ENCODE measurements around the gene CNOT2. TPM values are rescaled to one million over a fixed set of nuclear protein-coding genes. Genes with fewer than 3 reads are reported as not detected.
A peak's percentile ranks its signal among the peaks of the same experiment; 100 is the strongest.

The CNOT2 gene
- total and polyA plus RNA-seq, 4 experiments from 2014 or later = 93.5 to 121 (median 117) TPM

DNA sequence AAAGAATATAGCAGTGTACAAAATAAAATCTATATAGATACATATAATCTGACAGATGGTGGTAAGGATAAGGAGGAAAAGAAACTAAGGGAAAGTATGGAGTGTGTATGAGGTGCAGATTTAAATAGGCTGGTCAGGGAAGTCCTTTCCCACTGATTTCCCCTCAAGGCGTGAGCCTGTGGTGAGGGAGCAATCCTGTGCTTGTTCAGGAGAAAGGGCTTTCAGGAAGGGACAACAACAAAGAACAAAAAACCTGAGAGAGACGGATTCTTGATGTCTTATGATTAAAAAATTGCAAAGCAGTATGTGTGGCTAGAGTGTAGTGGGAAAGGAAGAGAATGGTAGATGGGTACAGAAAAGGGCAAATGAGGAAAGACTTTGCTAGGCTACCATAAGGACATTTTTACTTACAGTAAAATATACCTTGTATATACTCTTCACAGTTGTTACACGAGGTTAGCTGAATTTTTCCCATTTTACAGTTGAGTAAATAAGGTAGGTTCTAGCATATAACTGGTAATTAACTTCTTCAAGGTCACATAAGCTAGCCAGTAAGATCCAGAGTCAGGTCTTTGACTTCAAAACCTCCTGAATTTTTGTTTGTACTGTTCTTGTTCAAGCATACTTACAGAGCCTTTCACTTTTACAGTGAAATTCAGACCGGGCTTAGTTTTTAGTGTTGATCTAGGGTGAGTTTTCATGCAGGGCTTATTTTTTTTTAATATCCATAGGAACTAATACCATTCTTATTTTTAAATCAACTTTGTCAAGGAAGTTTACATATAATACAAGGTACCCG, 15.6 kb downstream of the CNOT2 start:
- Histone ChIP-seq H3K4me1 (ENCODE audit: insufficient read depth, low read length) (peaks cover 69% of the 10 kb centered on the region), H3K27ac (ENCODE audit: low read depth, low read length) (no peak overlapping the region), H3K4me3 (ENCODE audit: low read length in 2 of 2) (no peak overlapping the region), H3K27me3 (ENCODE audit: insufficient read depth, low read length) (no peaks in the 10 kb centered on the region), H3K36me3 (ENCODE audit: insufficient read depth, low read length) (no peaks in the 10 kb centered on the region), H3K9me3 (ENCODE audit: control insufficient read depth in 1 of 2, low read length in 2 of 2) (no peaks in the 10 kb centered on the region)
- no peak for DNase-seq
- intact Hi-C loops (cut with micrococcal nuclease) = no loop called here
- peaks cover 51 to 90% (median 70%) of the 10 kb centered on the region in 4 donors for H3K4me1 Mint-ChIP-seq
- H3K4me3 Mint-ChIP-seq = peak overlapping the region in 3 of 8 donors; percentile 2 to 30 (median 2)
- ChIA-PET CTCF (ENCODE audit: partially characterized antibody) (no interaction called here), POLR2A (ENCODE audit: partially characterized antibody) (interaction anchor here (1.3 kb wide), 1 partner anchor 15 kb away, joined by 3 read pairs; no protein-coding TSS in a partner anchor)
- peaks cover 0 to 7% (median 0%) of the 10 kb centered on the region in 8 donors for H3K9me3 Mint-ChIP-seq
- no peaks in the 10 kb centered on the region for H3K27me3 Mint-ChIP-seq
- H3K27ac Mint-ChIP-seq = peak overlapping the region in 3 of 7 donors; percentile 15 to 29 (median 24)
- H3K36me3 Mint-ChIP-seq = peaks cover 13 to 30% of the 10 kb centered on the region in 2 donors

DNA sequence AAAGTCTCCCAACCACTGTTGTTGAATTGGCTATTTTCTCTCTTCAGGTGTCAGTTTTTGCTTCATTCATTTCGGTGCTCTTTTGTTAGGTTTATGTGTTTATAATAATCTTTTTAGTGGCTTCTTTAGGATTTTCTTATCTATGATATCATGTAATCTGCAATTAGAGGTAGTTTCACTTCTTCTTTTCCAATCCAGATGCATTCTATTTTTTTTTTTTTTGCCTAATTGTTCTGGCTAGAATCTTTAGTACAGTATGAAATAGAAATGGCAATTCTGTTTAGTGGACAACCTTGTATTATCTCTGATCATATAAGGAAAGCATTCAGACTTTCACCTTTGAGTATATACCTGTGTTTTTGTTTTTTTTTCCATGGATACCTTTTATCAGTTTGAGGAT, 17.4 kb downstream of the CNOT2 start:
- peaks cover 12 to 37% of the 10 kb centered on the region in 2 donors for H3K36me3 Mint-ChIP-seq
- peak overlapping the region in 5 of 8 donors; percentile 0 to 76 (median 26) for H3K4me3 Mint-ChIP-seq
- H3K27ac Mint-ChIP-seq = peak overlapping the region in 6 of 7 donors; percentile 8 to 77 (median 42)
- peaks cover 49 to 90% (median 68%) of the 10 kb centered on the region in 4 donors for H3K4me1 Mint-ChIP-seq
- H3K4me3 ChIP-seq (ENCODE audit: low read length in 2 of 2) = no peak overlapping the region
- H3K27me3 Mint-ChIP-seq = no peaks in the 10 kb centered on the region
- POLR2A ChIA-PET (ENCODE audit: partially characterized antibody) = interaction anchor here (0.5 kb wide), 1 partner anchor 13 kb away, joined by 3 read pairs; no protein-coding TSS in a partner anchor
- H3K4me1 ChIP-seq (ENCODE audit: insufficient read depth, low read length) = peaks cover 68% of the 10 kb centered on the region
- H3K27me3 ChIP-seq (ENCODE audit: insufficient read depth, low read length) = no peaks in the 10 kb centered on the region
- no peaks in the 10 kb centered on the region for H3K9me3 ChIP-seq (ENCODE audit: control insufficient read depth in 1 of 2, low read length in 2 of 2)
- peaks cover 0 to 7% (median 0%) of the 10 kb centered on the region in 8 donors for H3K9me3 Mint-ChIP-seq
- no peaks in the 10 kb centered on the region for H3K36me3 ChIP-seq (ENCODE audit: insufficient read depth, low read length)
- intact Hi-C loops (cut with micrococcal nuclease) = no loop called here
- no peak overlapping the region for H3K27ac ChIP-seq (ENCODE audit: low read depth, low read length)
- DNase-seq = no peak
- CTCF ChIA-PET (ENCODE audit: partially characterized antibody) = no interaction called here

DNA sequence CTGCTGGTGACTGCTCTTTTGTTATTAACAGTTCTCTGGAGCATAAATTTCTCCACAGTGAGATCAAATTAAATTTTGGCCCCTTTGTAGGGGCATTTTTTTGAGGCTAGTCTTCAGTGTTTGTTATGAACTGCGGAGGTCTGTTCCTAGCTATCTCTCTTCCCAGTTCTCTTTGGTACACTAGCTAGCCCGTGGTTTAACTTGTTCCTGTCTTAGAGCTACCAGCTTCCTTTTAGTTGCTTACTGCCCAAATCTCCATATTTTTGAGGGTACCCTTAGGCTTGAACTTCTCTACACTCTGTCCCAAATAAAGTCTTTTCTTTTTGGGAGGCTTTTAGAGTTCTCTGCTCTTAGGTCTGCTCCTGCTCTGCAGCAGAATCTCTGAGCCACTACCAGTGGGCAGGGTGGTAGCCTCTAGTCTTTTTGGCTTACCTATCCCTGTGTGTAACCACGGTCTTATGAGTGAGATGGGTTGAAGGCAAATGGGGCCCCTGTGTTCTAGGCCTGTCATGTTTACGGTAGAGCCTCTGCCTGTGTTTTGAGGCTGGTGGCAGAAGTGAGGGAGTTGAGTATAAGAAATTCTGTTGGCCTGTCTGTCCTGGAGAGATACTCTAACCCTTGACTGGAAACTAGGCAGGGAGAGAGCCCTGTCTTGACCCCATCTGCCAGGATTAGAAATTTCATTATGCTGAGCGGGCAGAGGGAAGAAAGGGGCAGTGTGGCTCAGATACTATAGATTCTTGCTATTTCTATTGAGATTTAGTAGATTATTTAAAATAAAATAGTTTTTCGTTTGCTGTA, 21.0 kb downstream of the CNOT2 start:
- POLR2A ChIA-PET (ENCODE audit: partially characterized antibody) = no interaction called here
- intact Hi-C loops (cut with micrococcal nuclease) = no loop called here
- Histone ChIP-seq H3K36me3 (ENCODE audit: insufficient read depth, low read length) (no peaks in the 10 kb centered on the region), H3K9me3 (ENCODE audit: control insufficient read depth in 1 of 2, low read length in 2 of 2) (no peaks in the 10 kb centered on the region), H3K4me1 (ENCODE audit: insufficient read depth, low read length) (peaks cover 56% of the 10 kb centered on the region), H3K27ac (ENCODE audit: low read depth, low read length) (no peak overlapping the region), H3K27me3 (ENCODE audit: insufficient read depth, low read length) (no peaks in the 10 kb centered on the region), H3K4me3 (ENCODE audit: low read length in 2 of 2) (no peak overlapping the region)
- Mint-ChIP-seq H3K9me3 (peaks cover 0 to 7% (median 0%) of the 10 kb centered on the region in 8 donors), H3K27ac (peak overlapping the region in 1 of 7 donors; percentile 76), H3K4me3 (peak overlapping the region in 2 of 8 donors; percentile 16 to 43), H3K27me3 (no peaks in the 10 kb centered on the region), H3K4me1 (peaks cover 50 to 85% (median 70%) of the 10 kb centered on the region in 4 donors), H3K36me3 (peaks cover 12 to 48% of the 10 kb centered on the region in 2 donors)
- CTCF ChIA-PET (ENCODE audit: partially characterized antibody) = no interaction called here
- no peak for DNase-seq

DNA sequence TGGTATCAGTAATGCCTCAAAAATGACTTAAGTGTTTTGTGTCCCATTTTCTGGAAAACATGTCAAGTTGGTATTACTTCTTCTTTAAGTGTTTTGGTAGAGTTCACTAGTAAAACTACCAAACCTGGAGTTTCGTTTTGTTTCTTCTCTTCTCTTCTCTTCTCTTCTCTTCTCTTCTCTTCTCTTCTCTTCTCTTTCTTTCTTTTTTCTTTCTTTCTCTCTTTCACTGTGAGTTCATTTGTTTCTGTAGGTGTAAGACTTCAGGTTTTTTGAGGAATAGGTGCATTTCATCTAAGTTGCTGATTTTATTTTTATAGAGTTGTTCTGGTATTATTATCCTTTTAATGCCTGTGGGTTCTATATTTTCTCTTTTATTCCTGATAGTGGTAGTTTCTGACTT, 21.9 kb downstream of the CNOT2 start:
- ChIA-PET CTCF (ENCODE audit: partially characterized antibody) (no interaction called here), POLR2A (ENCODE audit: partially characterized antibody) (no interaction called here)
- Histone ChIP-seq H3K9me3 (ENCODE audit: control insufficient read depth in 1 of 2, low read length in 2 of 2) (no peaks in the 10 kb centered on the region), H3K27me3 (ENCODE audit: insufficient read depth, low read length) (no peaks in the 10 kb centered on the region), H3K4me1 (ENCODE audit: insufficient read depth, low read length) (peaks cover 56% of the 10 kb centered on the region), H3K36me3 (ENCODE audit: insufficient read depth, low read length) (no peaks in the 10 kb centered on the region), H3K4me3 (ENCODE audit: low read length in 2 of 2) (no peak overlapping the region), H3K27ac (ENCODE audit: low read depth, low read length) (no peak overlapping the region)
- no peak for DNase-seq
- Mint-ChIP-seq H3K9me3 (peaks cover 0 to 7% (median 0%) of the 10 kb centered on the region in 8 donors), H3K36me3 (peaks cover 12 to 48% of the 10 kb centered on the region in 2 donors), H3K27ac (peak overlapping the region in 2 of 7 donors; percentile 4 to 67), H3K27me3 (no peaks in the 10 kb centered on the region), H3K4me3 (peak overlapping the region in 2 of 8 donors; percentile 3 to 8), H3K4me1 (peaks cover 45 to 86% (median 67%) of the 10 kb centered on the region in 4 donors)
- intact Hi-C loops (cut with micrococcal nuclease) = no loop called here

DNA sequence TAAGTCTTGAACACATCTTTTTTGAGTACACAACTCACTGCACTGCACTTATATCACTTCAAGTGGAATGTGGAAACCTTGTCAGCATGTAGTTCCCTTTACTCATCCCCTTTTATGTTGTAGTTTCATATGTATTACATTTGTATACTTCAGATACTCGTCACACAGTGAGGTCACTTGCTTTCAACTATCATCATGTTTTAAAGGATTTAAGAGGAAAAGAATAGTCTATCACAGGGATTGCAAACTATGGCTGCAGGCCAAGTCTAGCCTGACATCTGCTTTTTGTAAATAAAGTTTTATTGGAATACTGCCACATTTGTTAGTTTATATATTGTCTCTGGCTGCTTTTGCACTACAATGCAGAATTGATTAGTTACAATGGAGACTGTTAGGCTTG, 24.3 kb downstream of the CNOT2 start:
- peaks cover 55 to 88% (median 70%) of the 10 kb centered on the region in 4 donors for H3K4me1 Mint-ChIP-seq
- no peaks in the 10 kb centered on the region for H3K27me3 ChIP-seq (ENCODE audit: insufficient read depth, low read length)
- H3K27ac ChIP-seq (ENCODE audit: low read depth, low read length) = no peak overlapping the region
- no peaks in the 10 kb centered on the region for H3K9me3 ChIP-seq (ENCODE audit: control insufficient read depth in 1 of 2, low read length in 2 of 2)
- peaks cover 7 to 40% of the 10 kb centered on the region in 2 donors for H3K36me3 Mint-ChIP-seq
- no peak for DNase-seq
- no peaks in the 10 kb centered on the region for H3K27me3 Mint-ChIP-seq
- H3K4me3 ChIP-seq (ENCODE audit: low read length in 2 of 2) = no peak overlapping the region
- CTCF ChIA-PET (ENCODE audit: partially characterized antibody) = no interaction called here
- no peaks in the 10 kb centered on the region for H3K36me3 ChIP-seq (ENCODE audit: insufficient read depth, low read length)
- peaks cover 0 to 7% (median 0%) of the 10 kb centered on the region in 8 donors for H3K9me3 Mint-ChIP-seq
- peak overlapping the region in 2 of 8 donors; percentile 42 to 49 for H3K4me3 Mint-ChIP-seq
- POLR2A ChIA-PET (ENCODE audit: partially characterized antibody) = no interaction called here
- intact Hi-C loops (cut with micrococcal nuclease) = no loop called here
- H3K27ac Mint-ChIP-seq = no peak overlapping the region
- H3K4me1 ChIP-seq (ENCODE audit: insufficient read depth, low read length) = peaks cover 74% of the 10 kb centered on the region

DNA sequence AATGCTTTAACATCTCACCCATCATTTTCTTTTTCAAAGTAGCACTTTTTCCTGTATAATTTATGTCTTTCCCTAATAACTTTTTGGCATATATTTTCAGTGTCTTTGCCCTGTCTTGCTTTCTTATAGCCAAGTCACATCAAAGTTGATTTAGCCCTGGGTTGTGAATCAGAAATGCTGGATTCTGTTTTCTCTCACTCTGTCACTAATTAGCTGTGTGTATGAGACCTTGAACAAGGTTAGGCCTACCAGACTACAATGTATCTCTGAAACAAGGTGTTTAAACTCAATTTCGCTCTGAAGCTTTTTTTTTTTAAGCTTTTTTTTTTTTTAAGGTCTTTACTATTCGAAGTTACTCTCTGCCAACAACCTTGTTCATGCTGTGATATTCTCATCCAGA, 25.7 kb downstream of the CNOT2 start:
- ChIA-PET POLR2A (ENCODE audit: partially characterized antibody) (no interaction called here), CTCF (ENCODE audit: partially characterized antibody) (interaction anchor here (1.1 kb wide), 1 partner anchor 19 kb away, joined by 3 read pairs; no protein-coding TSS in a partner anchor)
- Histone ChIP-seq H3K9me3 (ENCODE audit: control insufficient read depth in 1 of 2, low read length in 2 of 2) (no peaks in the 10 kb centered on the region), H3K27ac (ENCODE audit: low read depth, low read length) (no peak overlapping the region), H3K4me1 (ENCODE audit: insufficient read depth, low read length) (peaks cover 72% of the 10 kb centered on the region), H3K36me3 (ENCODE audit: insufficient read depth, low read length) (no peaks in the 10 kb centered on the region), H3K27me3 (ENCODE audit: insufficient read depth, low read length) (no peaks in the 10 kb centered on the region), H3K4me3 (ENCODE audit: low read length in 2 of 2) (no peak overlapping the region)
- Mint-ChIP-seq H3K9me3 (no peaks in the 10 kb centered on the region), H3K36me3 (peaks cover 7 to 32% of the 10 kb centered on the region in 2 donors), H3K27me3 (no peaks in the 10 kb centered on the region), H3K4me3 (no peak overlapping the region), H3K27ac (peak overlapping the region in 1 of 7 donors; percentile 13), H3K4me1 (peaks cover 53 to 88% (median 68%) of the 10 kb centered on the region in 4 donors)
- DNase-seq = no peak
- intact Hi-C loops (cut with micrococcal nuclease) = no loop called here

DNA sequence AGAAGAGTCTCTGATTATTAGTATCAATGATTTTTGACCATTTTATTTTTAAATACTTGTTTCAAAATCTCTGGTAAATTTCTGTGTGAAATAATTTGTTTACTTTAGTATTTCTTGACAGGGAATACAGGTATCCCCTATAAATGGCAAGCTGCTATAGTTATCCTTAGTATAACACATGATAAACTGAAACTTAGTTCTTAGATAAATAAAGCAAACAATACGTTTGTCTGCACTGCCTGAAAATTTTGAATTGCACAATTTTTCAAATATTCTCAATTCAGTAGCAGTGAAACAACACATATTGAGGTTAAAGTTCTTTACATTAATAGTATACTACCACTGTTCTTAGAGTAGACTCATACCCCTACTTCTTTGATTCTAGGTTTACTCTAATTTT, 26.9 kb downstream of the CNOT2 start:
- CTCF ChIA-PET (ENCODE audit: partially characterized antibody) = no interaction called here
- Mint-ChIP-seq H3K4me3 (no peak overlapping the region), H3K9me3 (peaks cover 0 to 4% (median 0%) of the 10 kb centered on the region in 8 donors), H3K27ac (no peak overlapping the region), H3K4me1 (peaks cover 54 to 88% (median 71%) of the 10 kb centered on the region in 4 donors), H3K36me3 (peaks cover 19 to 37% of the 10 kb centered on the region in 2 donors), H3K27me3 (no peaks in the 10 kb centered on the region)
- H3K4me1 ChIP-seq (ENCODE audit: insufficient read depth, low read length) = peaks cover 61% of the 10 kb centered on the region
- DNase-seq = no peak
- intact Hi-C loops (cut with micrococcal nuclease) = no loop called here
- H3K36me3 ChIP-seq (ENCODE audit: insufficient read depth, low read length) = no peaks in the 10 kb centered on the region
- no peaks in the 10 kb centered on the region for H3K9me3 ChIP-seq (ENCODE audit: control insufficient read depth in 1 of 2, low read length in 2 of 2)
- no peak overlapping the region for H3K27ac ChIP-seq (ENCODE audit: low read depth, low read length)
- no peaks in the 10 kb centered on the region for H3K27me3 ChIP-seq (ENCODE audit: insufficient read depth, low read length)
- no peak overlapping the region for H3K4me3 ChIP-seq (ENCODE audit: low read length in 2 of 2)
- POLR2A ChIA-PET (ENCODE audit: partially characterized antibody) = no interaction called here
